ENCODE results near the gene CD6.
"Not testable (repeated sequence)": the region's sequence is repeated elsewhere in the genome, so short reads cannot be mapped to it uniquely, and the experiment has no call there.

The CD6 gene

GRCh38 chr11:61059260-61059752, 87.8 kb downstream of the CD6 start:
- no peak for DNase-seq

- peak; percentile 71 to 79 for DNase-seq
Observed at GRCh38 chr11:61061081-61061826, 89.8 kb downstream of the CD6 start.

GRCh38 chr11:61062181-61062930, 90.9 kb downstream of the CD6 start:
- no peak for DNase-seq

- DNase-seq, result not testable (repeated sequence)
Observed at GRCh38 chr11:61065236-61065635, 93.8 kb downstream of the CD6 start.

GRCh38 chr11:61065955-61066638, 94.6 kb downstream of the CD6 start:
- no peak for DNase-seq

- DNase-seq, result no peak
Observed at GRCh38 chr11:61066645-61067044, 95.2 kb downstream of the CD6 start.

GRCh38 chr11:61067782-61068446, 96.4 kb downstream of the CD6 start:
- no peak for DNase-seq

GRCh38 chr11:61068581-61068980, 97.1 kb downstream of the CD6 start:
- no peak for DNase-seq

GRCh38 chr11:61069427-61069826, 97.9 kb downstream of the CD6 start:
- DNase-seq, result no peak

All from stimulated activated CD4-positive, alpha-beta T cell treated with anti-CD3 and anti-CD28 coated beads, Interleukin-4, amount 100 ng/mL, for 4 hours (primary cell).